Gastrocnemius medialis (tissue), 4 donors: ENCODE results near the gene SELL.

Experiments
- POLR2A ChIP-seq, 2 donors: fragments of 450-650 bp; IDR thresholded peaks; one replicate each; pipeline ENCODE4 v1.6.1; 2017; ENCODE audit warnings: antibody characterized with exemption in 2 of 2, mild to moderate bottlenecking in 2 of 2, moderate library complexity in 2 of 2
- TF ChIP-seq, protein P1 (sequence below), 5 experiments: fragments of 450-650 bp in 3 of 5; fragments of 200-600 bp in 2 of 5; sonication (generic) in 2 of 5; IDR thresholded peaks in 4 of 5; conservative IDR thresholded peaks in 1 of 5; 1 replicate in 4 of 5; 2 replicates in 1 of 5; pipeline ENCODE4 v1.5.1; 2016 to 2019; ENCODE audit warnings: antibody characterized with exemption in 5 of 5, mild to moderate bottlenecking in 3 of 5, moderate library complexity in 3 of 5

DNA sequence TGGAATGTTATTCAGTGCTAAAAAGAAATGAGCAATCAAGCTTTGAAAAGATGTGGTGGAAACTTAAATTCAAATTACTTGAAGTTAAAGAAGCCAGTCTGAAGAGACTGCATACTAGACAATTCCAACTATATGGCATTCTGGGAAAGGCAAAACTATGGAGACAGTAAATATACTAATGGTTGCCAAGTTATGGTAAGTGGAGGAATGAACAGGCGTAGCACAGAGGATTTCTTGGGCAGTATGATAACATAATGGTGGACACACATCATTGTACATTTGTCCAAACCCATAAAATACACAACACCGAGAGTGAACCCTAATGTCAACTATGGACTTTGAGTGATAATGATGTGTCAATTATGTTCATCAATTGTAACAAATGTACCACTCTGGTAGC, 60.4 kb downstream of the SELL start:
- TF ChIP-seq, protein P1, sequence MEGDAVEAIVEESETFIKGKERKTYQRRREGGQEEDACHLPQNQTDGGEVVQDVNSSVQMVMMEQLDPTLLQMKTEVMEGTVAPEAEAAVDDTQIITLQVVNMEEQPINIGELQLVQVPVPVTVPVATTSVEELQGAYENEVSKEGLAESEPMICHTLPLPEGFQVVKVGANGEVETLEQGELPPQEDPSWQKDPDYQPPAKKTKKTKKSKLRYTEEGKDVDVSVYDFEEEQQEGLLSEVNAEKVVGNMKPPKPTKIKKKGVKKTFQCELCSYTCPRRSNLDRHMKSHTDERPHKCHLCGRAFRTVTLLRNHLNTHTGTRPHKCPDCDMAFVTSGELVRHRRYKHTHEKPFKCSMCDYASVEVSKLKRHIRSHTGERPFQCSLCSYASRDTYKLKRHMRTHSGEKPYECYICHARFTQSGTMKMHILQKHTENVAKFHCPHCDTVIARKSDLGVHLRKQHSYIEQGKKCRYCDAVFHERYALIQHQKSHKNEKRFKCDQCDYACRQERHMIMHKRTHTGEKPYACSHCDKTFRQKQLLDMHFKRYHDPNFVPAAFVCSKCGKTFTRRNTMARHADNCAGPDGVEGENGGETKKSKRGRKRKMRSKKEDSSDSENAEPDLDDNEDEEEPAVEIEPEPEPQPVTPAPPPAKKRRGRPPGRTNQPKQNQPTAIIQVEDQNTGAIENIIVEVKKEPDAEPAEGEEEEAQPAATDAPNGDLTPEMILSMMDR (IDR thresholded peaks at IDR 0.05 in 4 of 5, conservative IDR thresholded peaks at IDR 0.05 in 1 of 5): no peak
- TF ChIP-seq POLR2A (IDR thresholded peaks at IDR 0.05): no peak
